ENCODE measurements around the gene TTLL9.

The TTLL9 gene

GRCh38 chr20:31872406-31872805, 2.0 kb downstream of the TTLL9 start:
- H3K4me3 ChIP-seq (ENCODE audit: low read depth in 1 of 2, low read length in 2 of 2), result no peak overlapping the region
- no peaks in the 10 kb centered on the region for H3K36me3 ChIP-seq (ENCODE audit: insufficient read depth, low read length)
- no peak overlapping the region for H3K9ac ChIP-seq (ENCODE audit: low read length)
- H3K4me1 ChIP-seq (ENCODE audit: insufficient read depth, low read length), result peaks cover 7% of the 10 kb centered on the region
- H3K9me3 ChIP-seq (ENCODE audit: low read length), result no peaks in the 10 kb centered on the region
- H3K27ac ChIP-seq (ENCODE audit: low read depth, low read length), result no peak overlapping the region
- peaks cover 0 to 24% of the 10 kb centered on the region in 2 donors for H3K27me3 ChIP-seq (ENCODE audit: control insufficient read depth in 1 of 2, insufficient read depth in 2 of 2, low read length in 2 of 2)

DNA sequence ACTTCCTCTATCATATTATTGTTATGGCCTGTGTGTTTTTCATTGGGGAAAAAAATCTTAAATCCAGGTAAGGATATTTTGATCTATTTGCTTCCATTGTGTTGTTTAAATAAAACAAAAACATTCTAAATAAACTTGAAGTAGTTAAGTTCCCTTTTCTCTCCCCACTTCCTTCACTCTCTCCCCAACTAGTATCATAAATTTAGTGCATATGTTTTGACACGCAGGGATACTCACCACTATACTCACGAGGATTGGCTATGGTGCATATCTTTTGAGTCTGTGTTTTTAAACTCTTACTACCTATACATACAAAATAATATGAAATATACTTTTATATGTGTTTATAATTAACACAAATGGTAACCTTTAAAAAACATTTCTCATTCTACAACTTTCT, 5.2 kb downstream of the TTLL9 start:
- H3K9me3 ChIP-seq (ENCODE audit: low read length), result no peaks in the 10 kb centered on the region
- H3K4me1 ChIP-seq (ENCODE audit: insufficient read depth, low read length), result no peaks in the 10 kb centered on the region
- no peak overlapping the region for H3K4me3 ChIP-seq (ENCODE audit: low read depth in 1 of 2, low read length in 2 of 2)
- H3K36me3 ChIP-seq (ENCODE audit: insufficient read depth, low read length), result no peaks in the 10 kb centered on the region
- H3K9ac ChIP-seq (ENCODE audit: low read length), result no peak overlapping the region
- no peak overlapping the region for H3K27ac ChIP-seq (ENCODE audit: low read depth, low read length)
- H3K27me3 ChIP-seq (ENCODE audit: control insufficient read depth in 1 of 2, insufficient read depth in 2 of 2, low read length in 2 of 2), result peaks cover 0 to 6% of the 10 kb centered on the region in 2 donors

GRCh38 chr20:31877684-31878083, 7.2 kb downstream of the TTLL9 start:
- Histone ChIP-seq H3K4me1 (ENCODE audit: insufficient read depth, low read length) (no peaks in the 10 kb centered on the region), H3K27me3 (ENCODE audit: control insufficient read depth in 1 of 2, insufficient read depth in 2 of 2, low read length in 2 of 2) (no peaks in the 10 kb centered on the region), H3K4me3 (ENCODE audit: low read depth in 1 of 2, low read length in 2 of 2) (no peak overlapping the region), H3K9ac (ENCODE audit: low read length) (no peak overlapping the region), H3K27ac (ENCODE audit: low read depth, low read length) (no peak overlapping the region), H3K36me3 (ENCODE audit: insufficient read depth, low read length) (no peaks in the 10 kb centered on the region), H3K9me3 (ENCODE audit: low read length) (no peaks in the 10 kb centered on the region)

DNA sequence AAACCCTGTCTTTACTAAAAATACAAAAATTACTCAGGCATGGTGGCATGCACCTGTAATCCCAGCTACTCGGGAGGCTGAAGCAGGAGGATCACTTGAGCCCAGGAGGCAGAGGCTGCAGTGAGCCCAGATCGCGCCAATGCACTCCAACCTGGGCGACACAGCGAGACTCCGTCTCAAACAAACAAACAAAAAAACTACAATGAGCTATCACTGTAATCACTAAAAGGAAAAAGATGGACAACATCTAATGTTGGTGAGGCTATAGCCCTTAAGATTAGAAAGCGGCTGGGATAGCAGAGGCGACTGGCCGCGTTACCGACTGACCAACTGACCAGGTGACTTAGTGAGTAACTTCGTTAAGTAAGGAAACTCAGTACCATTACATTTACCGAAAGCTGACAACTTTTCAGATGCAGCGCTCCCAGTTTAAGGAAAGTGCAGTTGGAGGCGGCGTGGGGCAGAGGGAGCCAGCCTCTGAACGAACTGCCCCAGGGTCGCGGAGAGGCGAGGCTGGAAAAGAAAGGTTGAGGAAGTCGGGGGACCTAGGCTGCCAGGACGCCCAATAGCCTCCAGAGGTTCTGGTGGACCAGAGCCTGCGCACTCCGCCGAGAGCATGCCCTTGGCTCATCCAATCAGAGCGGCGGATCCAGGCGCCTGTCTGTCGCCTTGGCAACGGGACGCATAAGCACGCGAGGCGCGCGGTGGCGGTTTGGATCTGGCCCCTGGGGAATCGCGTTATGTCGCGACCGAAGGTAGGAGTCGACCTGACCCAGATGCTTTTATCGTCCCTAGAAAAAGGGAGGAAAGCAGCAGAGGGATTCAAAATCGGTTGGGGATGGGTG, 8.9 kb downstream of the TTLL9 start:
- Histone ChIP-seq H3K27me3 (ENCODE audit: control insufficient read depth in 1 of 2, insufficient read depth in 2 of 2, low read length in 2 of 2) (no peaks in the 10 kb centered on the region), H3K36me3 (ENCODE audit: insufficient read depth, low read length) (no peaks in the 10 kb centered on the region), H3K9me3 (ENCODE audit: low read length) (no peaks in the 10 kb centered on the region), H3K4me1 (ENCODE audit: insufficient read depth, low read length) (no peaks in the 10 kb centered on the region), H3K27ac (ENCODE audit: low read depth, low read length) (peak overlapping the region; percentile 76), H3K4me3 (ENCODE audit: low read depth in 1 of 2, low read length in 2 of 2) (peak overlapping the region; percentile 59 to 80), H3K9ac (ENCODE audit: low read length) (no peak overlapping the region)

DNA sequence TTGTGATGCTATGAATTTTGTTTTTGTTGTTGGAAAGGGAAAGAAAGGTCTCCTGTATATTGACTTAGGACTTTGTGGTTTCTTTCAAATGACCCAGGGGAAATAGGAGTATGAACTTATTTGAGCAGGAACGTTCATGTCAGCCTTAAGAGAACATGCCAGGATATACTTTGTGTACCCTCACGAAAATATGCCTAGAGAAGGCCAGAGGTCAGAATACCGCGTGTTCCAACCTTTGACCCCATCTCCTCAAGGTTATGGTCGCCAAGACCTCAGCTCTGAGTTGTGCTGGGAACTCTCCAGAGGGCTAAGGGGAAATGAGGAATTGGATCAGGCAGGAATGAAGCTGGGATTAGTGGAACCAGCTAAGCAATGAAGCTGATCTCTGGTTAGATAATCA, 11.5 kb downstream of the TTLL9 start:
- Histone ChIP-seq H3K4me3 (ENCODE audit: low read depth in 1 of 2, low read length in 2 of 2) (no peak overlapping the region), H3K9ac (ENCODE audit: low read length) (no peak overlapping the region), H3K27me3 (ENCODE audit: control insufficient read depth in 1 of 2, insufficient read depth in 2 of 2, low read length in 2 of 2) (no peaks in the 10 kb centered on the region), H3K4me1 (ENCODE audit: insufficient read depth, low read length) (no peaks in the 10 kb centered on the region), H3K27ac (ENCODE audit: low read depth, low read length) (no peak overlapping the region), H3K36me3 (ENCODE audit: insufficient read depth, low read length) (no peaks in the 10 kb centered on the region), H3K9me3 (ENCODE audit: low read length) (no peaks in the 10 kb centered on the region)

GRCh38 chr20:31883829-31884228, 13.4 kb downstream of the TTLL9 start:
- H3K9me3 ChIP-seq (ENCODE audit: low read length), result no peaks in the 10 kb centered on the region
- H3K36me3 ChIP-seq (ENCODE audit: insufficient read depth, low read length), result no peaks in the 10 kb centered on the region
- H3K4me3 ChIP-seq (ENCODE audit: low read depth in 1 of 2, low read length in 2 of 2), result no peak overlapping the region
- H3K27ac ChIP-seq (ENCODE audit: low read depth, low read length), result no peak overlapping the region
- H3K4me1 ChIP-seq (ENCODE audit: insufficient read depth, low read length), result no peaks in the 10 kb centered on the region
- no peak overlapping the region for H3K9ac ChIP-seq (ENCODE audit: low read length)
- no peaks in the 10 kb centered on the region for H3K27me3 ChIP-seq (ENCODE audit: control insufficient read depth in 1 of 2, insufficient read depth in 2 of 2, low read length in 2 of 2)

DNA sequence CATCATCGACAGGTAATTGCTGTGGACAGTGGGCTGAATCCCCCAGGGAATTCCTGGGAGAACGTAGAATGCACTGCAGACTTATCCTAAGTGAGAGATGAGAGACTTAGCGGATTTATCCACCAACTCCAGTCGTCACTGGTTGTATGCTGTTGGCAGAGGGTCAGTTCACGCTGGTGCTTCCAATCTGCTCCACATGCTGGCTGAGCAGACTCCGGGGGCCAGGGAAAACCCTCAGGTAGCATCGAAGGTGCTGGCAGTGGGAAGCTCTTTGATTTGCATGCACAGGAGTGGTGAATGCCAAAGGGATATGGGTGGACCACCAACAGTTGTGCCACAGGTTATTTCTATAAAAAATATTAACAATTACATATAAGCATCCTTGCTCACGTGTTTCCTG, 20.2 kb downstream of the TTLL9 start:
- Histone ChIP-seq H3K4me3 (ENCODE audit: low read depth in 1 of 2, low read length in 2 of 2) (no peak overlapping the region), H3K27me3 (ENCODE audit: control insufficient read depth in 1 of 2, insufficient read depth in 2 of 2, low read length in 2 of 2) (no peaks in the 10 kb centered on the region), H3K36me3 (ENCODE audit: insufficient read depth, low read length) (no peaks in the 10 kb centered on the region), H3K9me3 (ENCODE audit: low read length) (no peaks in the 10 kb centered on the region), H3K4me1 (ENCODE audit: insufficient read depth, low read length) (peaks cover 4% of the 10 kb centered on the region), H3K27ac (ENCODE audit: low read depth, low read length) (no peak overlapping the region), H3K9ac (ENCODE audit: low read length) (no peak overlapping the region)

DNA sequence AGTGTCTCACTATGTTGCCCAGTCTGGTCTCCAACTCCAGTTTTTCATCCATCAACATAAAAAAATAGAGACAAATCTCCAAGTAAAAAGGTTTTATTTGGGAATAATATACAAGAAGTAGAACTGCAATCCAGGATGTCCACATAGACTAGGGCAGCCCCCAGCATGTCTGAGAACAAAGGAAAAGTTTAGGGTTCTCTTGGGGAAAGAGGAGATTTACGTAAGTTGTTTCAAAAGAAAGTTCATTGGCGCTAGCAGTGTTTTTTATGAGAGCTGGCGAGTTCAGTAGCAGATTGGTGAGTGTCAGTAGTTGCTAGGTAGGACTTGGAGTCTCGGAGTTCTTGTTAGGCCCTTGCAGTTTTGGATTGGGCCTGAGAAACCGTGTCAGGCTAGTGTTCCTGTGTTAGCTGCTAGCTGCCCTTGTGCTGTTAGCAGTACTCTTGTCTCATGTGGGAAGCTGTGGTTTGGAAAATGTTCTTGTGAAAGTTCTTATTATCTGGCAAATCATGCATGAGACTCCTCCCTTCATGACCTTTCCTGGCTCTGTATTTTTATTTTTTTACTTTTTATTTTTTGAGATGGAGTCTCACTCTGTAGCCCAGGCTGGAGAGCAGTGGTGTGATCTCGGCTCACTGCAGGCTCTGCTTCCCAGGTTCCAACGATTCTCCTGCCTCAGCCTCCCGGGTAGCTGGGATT, 24.7 kb downstream of the TTLL9 start:
- no peaks in the 10 kb centered on the region for H3K9me3 ChIP-seq (ENCODE audit: low read length)
- no peak overlapping the region for H3K4me3 ChIP-seq (ENCODE audit: low read depth in 1 of 2, low read length in 2 of 2)
- H3K27ac ChIP-seq (ENCODE audit: low read depth, low read length), result peak overlapping the region; percentile 27
- no peak overlapping the region for H3K9ac ChIP-seq (ENCODE audit: low read length)
- peaks cover 4% of the 10 kb centered on the region for H3K4me1 ChIP-seq (ENCODE audit: insufficient read depth, low read length)
- H3K27me3 ChIP-seq (ENCODE audit: control insufficient read depth in 1 of 2, insufficient read depth in 2 of 2, low read length in 2 of 2), result no peaks in the 10 kb centered on the region
- H3K36me3 ChIP-seq (ENCODE audit: insufficient read depth, low read length), result no peaks in the 10 kb centered on the region

GRCh38 chr20:31896049-31896448, 25.6 kb downstream of the TTLL9 start:
- Histone ChIP-seq H3K4me1 (ENCODE audit: insufficient read depth, low read length) (peaks cover 4% of the 10 kb centered on the region), H3K27me3 (ENCODE audit: control insufficient read depth in 1 of 2, insufficient read depth in 2 of 2, low read length in 2 of 2) (no peaks in the 10 kb centered on the region), H3K4me3 (ENCODE audit: low read depth in 1 of 2, low read length in 2 of 2) (no peak overlapping the region), H3K27ac (ENCODE audit: low read depth, low read length) (no peak overlapping the region), H3K9me3 (ENCODE audit: low read length) (no peaks in the 10 kb centered on the region), H3K9ac (ENCODE audit: low read length) (no peak overlapping the region), H3K36me3 (ENCODE audit: insufficient read depth, low read length) (no peaks in the 10 kb centered on the region)

- Histone ChIP-seq H3K9ac (ENCODE audit: low read length) (no peak overlapping the region), H3K27ac (ENCODE audit: low read depth, low read length) (no peak overlapping the region), H3K9me3 (ENCODE audit: low read length) (no peaks in the 10 kb centered on the region)
Measured at GRCh38 chr20:31897541-31897940, 27.1 kb downstream of the TTLL9 start.

DNA sequence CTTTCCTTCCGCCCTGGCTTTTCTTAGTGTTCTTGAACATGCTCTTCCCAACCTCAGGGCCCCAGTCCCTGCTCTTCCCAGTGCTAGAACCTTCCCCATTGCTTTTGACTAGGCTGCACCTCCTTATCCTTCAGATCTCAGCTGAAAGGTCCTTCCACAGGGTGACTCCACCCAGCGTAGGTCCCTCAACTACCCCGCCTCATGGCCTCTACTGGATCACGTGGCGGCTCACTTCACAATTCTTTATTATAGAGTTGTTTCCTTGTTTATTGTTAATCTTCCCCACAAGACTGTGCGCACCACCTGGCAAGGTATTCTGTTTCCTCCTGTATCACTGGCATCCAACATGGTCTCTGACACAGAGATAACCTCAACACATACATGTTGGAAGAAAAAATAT, 31.2 kb downstream of the TTLL9 start:
- Histone ChIP-seq H3K36me3 (ENCODE audit: insufficient read depth, low read length) (no peaks in the 10 kb centered on the region), H3K9me3 (ENCODE audit: low read length) (no peaks in the 10 kb centered on the region), H3K27ac (ENCODE audit: low read depth, low read length) (no peak overlapping the region), H3K4me3 (ENCODE audit: low read depth in 1 of 2, low read length in 2 of 2) (no peak overlapping the region), H3K9ac (ENCODE audit: low read length) (no peak overlapping the region), H3K27me3 (ENCODE audit: control insufficient read depth in 1 of 2, insufficient read depth in 2 of 2, low read length in 2 of 2) (no peaks in the 10 kb centered on the region), H3K4me1 (ENCODE audit: insufficient read depth, low read length) (no peaks in the 10 kb centered on the region)

More at GRCh38 chr20:31897541-31897940, 27.1 kb downstream of the TTLL9 start:
- H3K4me3 ChIP-seq (ENCODE audit: low read depth in 1 of 2, low read length in 2 of 2), result no peak overlapping the region
- peaks cover 4% of the 10 kb centered on the region for H3K4me1 ChIP-seq (ENCODE audit: insufficient read depth, low read length)
- H3K27me3 ChIP-seq (ENCODE audit: control insufficient read depth in 1 of 2, insufficient read depth in 2 of 2, low read length in 2 of 2), result no peaks in the 10 kb centered on the region
- H3K36me3 ChIP-seq (ENCODE audit: insufficient read depth, low read length), result no peaks in the 10 kb centered on the region

Data from muscle layer of colon (tissue), 2 donors.